HG03354 (cell line): ENCODE results near the gene RCOR1.

ENCODE experiments used
- ATAC-seq: cut with Tn5 transposase; IDR thresholded peaks from one replicate; pipeline ENCODE4 v1.9.1; 2021; ENCODE audit warnings: mild to moderate bottlenecking; ENCODE audit not compliant: unreplicated experiment, poor library complexity, severe bottlenecking

Gene RCOR1

DNA sequence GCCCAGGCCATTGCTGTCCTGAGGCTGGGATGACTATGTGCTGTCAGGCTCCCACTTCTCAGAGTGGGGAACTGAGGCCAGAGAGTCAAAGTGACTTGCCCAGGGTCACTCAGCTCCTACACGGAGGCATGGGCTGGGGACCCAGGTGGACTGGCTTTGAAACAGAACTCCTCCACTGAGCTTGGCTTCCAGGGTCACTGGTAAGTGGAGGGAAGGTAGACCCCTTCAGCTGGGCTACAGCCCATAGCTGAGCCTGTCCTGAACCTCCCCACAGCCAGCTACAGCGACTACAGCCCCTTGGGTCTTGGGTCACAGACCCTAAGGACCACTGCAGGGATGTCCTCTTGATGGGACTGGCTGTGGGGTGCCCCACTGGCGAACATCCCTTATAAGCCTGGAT lies 144.5 kb downstream of the RCOR1 start:
- ATAC-seq: no peak

DNA sequence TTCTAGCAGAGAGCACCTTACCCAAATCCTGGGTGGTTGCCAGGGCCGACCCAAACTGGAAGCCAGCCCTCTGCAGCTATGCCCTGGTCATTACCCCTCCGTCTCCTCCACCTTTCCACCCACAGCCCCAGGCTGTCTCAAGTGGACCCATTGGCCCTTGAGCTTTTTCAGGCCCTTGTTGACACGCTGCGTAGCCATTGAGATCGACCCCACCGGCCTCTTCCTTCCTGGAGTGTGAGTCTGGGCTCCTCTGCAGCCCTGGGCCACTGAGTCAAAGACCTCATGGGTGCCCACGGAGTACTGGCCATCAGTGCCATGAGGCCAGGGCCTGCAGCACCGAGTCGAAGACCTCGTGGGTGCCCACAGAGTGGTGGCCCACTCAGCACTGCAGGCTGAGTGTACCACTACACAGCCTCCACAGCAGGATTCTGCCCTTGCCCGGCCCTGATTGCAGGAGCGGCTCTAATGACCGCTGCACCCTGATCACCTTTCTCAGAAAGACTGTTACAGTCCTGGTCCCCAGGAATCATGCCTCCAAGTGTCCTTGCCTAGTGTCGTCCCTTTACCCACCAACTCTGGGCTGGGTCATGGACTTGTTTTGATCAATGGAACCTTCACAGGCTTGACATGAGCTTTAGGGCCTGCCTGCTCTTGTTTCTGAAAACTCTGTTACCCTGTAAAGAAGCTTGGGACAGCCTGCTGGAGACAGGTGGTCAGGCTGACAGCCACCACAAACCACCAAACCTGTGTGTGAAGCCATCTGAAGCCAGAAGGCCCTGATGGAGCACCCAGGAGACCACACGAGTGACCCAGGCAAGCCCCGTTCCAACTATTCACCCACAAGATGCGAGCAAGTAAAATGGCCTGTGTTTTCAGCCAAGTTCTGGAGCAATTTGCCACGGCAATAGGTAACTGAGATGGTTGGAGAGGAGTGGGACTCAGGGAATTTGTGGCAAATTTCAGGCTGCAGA lies 145.2 kb downstream of the RCOR1 start:
- no peak for ATAC-seq

DNA sequence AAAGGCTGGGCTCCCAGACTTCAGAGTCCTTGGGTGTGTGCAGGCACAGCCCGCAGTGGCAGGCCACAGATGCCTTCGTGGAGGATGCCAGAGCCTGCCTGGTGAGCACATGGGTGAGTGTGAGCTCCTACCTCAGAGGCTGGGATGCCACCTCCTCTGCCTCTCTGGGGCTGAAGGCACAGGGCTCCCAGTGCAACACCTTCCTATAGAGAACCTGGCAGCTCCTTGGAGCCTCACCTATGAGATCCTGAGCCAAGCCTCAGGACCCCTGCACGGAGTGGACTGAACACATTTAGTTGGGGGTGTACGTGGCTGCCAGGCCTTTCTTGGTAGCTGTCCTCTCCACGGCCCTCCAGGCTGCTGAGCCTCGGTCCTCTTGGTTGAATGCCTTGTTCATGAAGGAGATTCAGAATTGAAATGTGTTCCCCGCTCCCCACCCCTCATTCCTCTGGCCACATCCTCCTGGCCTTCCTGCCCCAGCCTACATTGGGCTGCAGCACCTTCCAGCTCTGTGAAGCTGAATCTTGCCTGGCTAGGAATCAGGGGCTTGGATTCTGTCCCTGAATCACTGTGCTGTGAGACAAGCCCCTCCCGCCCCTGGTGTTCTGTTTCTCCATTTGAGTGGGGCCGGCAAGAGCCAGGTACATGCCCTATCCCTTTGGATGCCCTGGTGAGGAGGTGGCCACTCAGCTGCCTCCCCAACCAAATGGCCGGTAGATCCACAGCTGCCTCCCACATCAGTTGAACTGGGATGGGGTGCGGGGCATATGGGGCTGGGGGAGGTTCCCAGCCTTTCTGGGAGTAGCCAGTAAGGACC lies 146.1 kb downstream of the RCOR1 start:
- no peak for ATAC-seq

DNA sequence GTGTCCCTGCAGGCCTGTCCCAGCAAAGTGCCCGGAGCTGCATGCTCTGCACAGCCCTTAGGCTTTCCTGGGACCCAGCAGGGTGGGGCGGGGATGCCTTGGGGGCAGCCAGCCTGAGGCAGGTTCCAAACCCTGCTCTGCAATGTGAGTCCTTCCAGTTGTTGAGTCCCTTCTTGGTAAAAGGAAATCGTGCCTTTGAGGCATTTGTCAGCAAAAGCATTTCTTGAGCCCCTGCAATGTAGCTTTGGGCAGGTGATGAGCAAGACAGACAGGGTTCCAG lies 146.7 kb downstream of the RCOR1 start:
- no peak for ATAC-seq

DNA sequence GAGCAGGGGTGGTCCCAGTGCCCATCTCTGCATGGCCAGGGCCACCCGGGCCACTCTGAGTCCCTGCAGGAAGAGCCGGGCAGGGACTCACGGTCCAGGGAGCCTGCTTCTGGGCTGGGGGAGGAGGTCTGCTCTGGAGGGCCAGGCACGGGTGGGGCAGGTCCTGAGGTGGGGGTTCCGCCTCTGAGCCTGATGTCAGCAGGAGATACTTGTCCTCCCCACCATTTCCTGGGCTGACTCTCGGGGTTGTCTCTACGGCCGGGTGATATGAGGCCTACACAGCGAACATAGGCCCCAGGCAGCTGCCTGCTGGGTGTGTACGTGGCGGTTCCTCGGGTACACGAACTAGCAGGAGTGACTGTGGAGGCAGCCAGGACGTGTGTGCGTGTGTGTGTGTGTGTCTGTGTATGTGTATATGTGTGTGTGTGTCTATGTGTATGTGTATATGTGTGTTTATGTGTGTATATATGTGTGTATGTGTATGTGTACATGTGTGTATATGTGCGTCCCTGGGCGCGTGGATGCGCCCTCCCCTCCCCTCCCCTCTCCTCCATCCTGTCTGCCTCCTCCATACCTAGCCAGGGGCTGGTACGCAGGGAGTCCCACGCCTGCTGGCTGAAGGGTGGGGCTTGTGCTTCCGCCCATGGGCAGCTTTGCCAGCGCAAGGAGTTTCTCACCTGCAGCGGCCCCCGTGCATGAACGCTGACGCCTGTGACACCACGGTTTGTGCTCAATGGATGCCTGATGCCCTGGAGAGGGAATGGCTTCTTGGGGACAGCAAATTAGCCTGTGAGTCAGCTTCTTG lies 154.4 kb downstream of the RCOR1 start:
- ATAC-seq: no peak

DNA sequence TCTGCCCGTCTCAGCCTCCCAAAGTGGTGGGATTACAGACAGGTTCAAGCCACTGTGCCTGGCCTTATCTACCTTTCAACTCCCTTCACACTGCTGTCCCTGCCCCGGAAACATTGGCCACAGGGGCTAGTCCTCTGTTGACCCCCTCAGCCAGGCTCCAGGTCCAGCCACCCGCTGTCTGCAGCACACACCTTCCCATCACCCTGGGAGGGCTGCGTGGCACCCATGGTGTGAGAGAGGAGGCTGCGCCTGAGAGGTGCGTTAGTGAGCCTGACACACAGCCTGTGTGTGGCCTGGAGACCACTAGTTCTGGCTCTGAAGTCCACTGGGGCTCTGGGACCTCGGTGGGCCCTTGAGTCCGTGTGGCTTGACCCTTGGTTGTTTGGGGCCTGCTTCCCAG lies 156.4 kb downstream of the RCOR1 start:
- ATAC-seq: no peak

DNA sequence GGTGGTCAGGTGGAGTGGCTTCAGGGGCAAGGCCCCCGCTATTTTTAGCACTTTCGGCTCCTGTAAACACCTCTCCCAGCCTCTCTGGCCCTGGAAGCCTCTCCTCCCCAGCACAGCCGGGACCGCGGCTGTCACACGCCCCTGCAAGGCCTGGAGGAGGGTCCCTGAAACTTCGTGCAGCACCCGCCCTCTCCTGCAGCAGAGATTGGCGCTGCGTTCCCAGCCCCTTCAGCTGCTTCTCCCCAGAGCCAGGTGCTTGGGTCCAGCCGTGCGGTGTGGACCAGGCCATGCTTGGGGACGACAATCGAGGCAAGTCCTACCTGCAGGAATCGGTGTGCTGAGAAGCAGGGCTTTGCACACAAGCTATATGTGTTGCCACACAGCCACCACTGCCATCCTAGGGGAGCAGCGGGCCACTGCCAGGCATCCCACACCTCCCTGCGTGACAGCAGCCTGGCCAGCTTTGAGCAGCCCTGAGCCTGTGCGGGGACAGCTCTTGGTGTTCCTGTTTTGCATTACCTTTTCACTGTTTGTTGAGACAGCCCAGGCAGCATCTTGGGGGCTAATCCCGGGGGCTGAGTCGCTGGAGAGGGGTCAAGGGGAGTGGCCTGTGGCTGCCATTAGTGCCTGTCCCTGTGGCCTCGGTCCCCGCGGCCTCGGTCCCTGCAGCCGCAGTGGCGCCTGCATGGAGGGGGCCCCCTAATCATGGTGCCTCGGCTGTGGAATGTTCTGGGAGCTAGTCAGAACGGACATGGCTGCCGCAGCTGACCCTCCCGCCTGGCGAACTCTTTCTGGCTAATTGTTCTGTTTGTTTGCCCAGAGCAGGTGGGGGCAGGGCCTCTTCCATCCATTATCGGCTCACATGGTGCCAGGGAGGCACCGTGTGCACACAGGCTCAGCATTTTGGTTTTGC lies 157.2 kb downstream of the RCOR1 start:
- no peak for ATAC-seq

DNA sequence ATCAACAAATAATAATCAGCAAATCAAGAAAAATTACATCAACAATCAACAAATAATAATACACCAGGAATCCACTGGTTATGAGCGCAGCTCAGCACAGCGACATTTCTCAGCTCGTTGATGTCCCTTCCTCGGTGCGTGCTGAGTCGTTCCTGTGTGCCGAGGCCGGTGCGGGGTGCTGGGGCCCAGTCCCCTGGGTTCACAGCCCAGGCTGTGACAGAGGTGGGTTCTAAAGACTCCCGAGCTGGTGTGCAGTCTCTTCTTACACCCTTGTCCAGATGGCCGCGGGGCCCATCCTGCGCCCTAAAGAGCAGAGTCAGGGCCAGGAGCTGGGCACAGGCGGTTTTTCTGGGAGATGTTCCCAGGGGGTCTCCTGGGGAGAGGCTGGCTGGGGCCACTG lies 157.9 kb downstream of the RCOR1 start:
- ATAC-seq: no peak

DNA sequence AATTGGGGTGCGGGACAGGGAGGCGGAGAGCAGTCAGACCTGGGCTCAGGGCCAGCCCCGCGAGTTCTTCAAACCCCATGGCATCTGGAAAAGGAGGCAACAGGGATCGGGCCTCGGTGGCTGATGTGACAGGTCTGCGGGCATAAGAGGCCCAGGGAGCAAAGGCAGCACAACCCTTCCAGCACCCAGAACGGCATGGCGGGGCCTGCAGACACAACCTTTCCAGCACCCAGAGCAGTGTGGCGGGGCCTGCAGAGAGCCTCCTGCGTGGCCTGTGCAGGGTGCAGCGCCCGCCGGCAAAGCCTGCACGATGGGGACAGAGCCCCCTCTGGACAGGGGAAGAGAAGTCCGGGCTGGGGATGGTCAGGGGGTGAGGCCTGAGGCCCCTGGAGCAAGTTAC lies 158.6 kb downstream of the RCOR1 start:
- ATAC-seq: no peak

DNA sequence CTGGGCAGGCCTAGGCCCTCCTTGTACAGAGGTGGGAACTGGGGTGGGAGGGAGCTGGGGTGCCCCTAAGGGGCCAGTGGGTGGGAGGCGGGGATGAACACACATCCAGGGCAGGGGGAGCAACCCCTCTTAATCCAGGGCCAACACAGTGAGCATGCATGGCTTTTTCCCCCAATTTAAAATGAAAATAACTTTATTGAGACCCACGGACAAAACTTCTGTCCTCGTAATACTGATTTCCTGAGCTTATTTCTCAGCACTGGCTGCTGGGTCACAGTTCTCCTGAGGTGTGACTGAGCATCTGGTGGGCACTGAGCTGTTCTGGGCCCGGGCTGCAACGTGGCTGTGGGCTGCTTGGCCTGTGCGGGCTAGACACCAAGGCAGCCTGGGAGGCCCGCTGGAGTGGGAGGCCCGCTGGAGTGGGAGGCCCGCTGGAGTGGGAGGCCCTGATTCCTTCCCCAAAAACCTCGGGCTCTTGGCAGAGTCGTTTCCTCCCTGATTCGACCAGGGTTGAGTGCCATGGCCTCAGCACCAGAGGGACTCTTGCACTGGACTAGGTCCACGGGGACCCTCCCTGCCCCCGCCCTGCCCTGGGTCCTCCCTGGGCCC lies 159.9 kb downstream of the RCOR1 start:
- ATAC-seq: no peak

DNA sequence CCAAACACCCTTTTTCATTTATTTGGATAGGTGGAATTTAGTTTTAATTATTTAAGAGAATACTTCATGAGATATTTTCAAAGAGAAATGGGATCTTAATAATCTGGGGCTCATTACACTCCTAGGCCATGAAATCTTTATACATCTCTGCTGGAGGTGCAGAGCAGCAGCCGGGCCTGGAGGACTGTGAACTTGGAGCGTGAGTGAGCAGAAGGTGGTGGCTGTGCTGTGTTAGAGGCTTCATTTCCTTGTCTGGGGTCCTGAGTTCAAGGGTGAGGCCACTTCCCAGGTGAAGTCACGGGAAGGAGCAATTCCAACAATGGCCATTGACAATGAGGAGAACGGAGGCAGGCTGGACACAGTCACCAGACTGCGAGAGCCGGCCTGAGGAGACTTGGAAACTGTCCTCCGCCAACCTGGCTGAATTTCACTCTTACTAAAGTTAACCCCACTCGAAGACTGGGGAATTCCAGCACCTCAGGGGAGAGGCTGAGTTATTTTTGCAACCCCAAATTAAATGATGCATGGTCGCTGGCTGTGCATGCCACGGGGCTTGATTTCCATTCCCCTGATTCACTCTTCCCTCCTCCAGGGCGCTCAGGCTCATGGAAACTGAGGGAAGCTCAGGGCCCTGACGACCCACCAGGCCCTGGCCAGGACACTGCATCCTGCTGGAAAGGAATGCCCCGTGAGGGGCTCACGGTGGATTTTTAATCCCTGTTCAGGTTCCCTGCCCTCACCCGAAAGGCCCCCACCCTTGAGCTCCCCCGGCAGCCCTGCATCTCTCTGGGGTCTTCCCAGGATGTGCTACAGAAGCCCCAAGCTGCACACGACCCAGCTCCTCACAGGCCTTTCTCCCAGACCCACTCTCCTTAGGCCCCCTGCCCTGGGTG lies 162.2 kb downstream of the RCOR1 start:
- no peak for ATAC-seq

DNA sequence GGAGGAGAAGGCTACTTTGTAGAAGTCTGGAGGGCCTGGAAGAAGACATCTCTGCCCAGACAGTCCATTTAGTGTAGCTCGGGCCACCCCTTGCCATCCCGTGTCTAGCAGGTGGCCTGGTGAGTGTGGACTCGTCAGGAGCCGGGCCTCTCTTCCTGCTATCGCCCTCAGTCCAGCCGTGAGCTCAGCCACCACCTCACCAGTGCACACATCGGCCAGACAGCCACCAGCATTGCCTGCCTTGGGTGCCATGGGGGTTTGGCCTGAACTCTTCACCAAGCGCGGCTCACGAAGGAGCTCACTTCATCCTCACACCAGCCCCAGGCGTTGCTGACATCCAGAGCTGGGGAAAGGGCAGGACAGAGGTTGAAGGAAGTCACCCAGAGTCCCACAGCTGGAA lies 165.2 kb downstream of the RCOR1 start:
- no peak for ATAC-seq

DNA sequence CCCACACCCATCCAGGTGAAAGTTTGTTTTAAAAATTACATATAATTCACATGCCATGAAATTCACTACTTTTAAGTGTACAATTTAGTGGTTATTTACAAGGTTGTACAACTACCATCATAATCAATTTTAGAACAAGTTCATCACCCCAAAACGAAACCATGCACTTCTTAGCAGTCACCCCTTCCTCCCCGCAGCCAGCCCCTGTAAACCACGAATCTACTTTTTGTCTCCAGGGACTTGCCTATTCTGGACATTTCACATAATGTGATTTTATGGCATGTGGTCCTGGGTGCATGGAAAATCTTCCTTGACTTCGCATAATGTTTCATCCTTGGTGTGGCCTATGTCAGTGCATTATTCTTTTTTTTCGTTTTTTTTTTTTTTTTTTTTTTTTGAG lies 165.6 kb downstream of the RCOR1 start:
- no peak for ATAC-seq

DNA sequence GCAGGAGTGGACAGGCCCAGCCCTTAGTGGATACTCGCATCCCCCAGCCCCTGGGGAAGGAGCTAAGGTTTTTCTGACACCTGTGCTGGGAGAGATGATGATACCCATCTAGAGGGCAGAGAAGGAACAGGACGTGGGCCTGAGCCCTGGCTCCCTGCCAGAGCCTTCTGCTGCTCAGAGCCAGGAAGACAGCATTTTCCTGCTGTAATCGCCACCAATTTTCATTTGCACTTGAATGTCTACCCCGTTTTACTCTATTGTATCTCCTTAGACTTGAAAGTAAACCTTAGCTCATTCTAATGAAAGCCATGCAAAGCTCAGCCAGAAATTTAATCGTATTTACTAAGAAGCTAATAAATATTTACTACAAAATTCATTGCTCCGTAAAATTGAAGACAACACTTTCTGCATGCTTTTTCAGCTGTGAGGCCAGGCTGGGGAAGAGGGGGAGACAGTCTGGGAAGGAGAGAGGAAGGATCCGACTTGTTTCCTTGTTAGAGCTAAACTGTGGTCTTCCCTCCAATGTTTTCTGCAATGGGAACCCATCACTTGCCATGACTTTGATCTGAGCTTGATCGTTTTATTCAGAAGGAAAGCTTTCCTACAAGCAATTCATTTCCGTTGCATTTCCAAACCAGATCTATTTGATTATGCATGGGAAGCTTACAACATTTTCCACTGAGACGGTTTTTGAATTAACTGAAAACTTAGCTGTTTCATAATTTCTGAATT lies 167.2 kb downstream of the RCOR1 start:
- ATAC-seq: no peak

DNA sequence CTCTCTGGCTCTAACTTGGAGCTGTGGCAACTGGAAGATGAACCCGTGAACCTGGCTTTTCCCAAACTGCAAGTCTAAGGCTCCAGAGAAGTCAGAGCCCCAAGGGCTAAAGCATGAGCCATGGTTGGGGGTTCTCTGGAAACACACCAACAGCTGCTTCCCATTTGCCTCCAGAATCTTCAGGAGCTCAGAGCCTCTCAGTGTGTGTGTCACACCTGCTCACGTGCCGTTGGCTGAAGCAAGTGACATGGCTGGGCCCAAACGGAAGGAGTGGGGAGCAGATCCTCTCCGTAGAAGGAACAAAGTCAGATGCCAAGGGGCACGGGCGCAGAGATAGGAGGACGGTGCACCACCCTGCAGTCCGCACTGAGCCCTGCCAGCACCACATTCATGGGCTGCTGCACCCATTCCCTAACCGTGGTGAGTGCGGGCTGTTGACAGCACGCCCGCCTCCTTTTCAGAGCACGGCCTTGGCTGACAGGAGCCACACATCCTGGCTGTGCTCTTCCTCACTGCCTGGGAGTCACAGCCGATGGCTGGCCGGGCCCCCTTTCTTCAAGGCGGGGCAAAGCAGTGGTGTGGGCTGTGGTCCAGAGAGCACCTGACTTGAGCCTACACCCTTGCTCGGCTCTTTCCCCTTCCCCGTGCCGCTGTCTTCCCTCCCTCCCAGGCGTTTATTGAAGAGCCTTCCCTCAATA lies 168.2 kb downstream of the RCOR1 start:
- ATAC-seq: no peak

DNA sequence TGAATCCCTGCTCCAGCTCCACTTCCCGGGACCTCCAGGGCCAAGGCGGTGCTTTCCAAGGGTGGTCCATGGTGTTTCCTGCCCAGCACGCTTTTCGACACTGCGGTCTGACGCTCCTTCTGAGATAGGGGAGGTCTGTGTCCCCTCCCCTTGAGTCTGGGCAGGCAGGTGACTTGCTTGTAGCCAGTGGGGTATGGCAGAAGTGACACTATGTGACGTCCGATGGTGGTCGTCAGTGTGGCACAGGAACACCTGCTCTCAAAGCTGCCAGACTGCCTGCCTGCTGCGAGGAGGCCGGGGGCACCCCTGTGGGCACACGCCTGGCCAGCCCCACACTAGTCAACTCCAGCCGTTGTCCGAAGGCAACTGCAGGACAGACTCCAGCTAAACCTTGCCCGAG lies 168.8 kb downstream of the RCOR1 start:
- no peak for ATAC-seq

DNA sequence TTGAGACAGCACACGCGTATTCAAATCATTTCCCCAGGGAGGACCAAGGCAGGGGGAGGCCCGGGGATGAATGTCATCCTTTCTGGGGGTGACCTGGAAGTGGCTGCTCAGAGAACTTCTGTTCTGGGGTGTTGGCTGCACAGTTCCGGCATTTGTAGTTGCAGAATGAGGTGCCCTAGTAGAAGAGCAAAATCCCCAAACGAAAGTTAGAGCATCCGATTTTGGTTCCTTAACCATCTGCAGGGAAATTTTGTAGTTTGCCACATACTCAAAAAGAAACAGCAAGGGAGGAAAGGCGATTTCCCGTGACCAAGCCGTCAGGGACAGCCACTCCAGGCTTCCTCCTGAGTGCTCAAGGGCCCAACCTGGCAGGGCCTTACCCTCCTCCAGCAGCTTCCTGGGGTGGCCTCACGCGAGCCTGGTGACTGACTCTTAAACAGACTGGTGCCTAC lies 171.8 kb downstream of the RCOR1 start:
- peak; percentile 53 for ATAC-seq
